Stimulated activated CD4-positive, alpha-beta T cell treated with anti-CD3 and anti-CD28 coated beads, Interleukin-2, amount 100 ng/mL, for 24 hours (primary cell): ENCODE data around the gene NCK2.

Experiments used
- DNase-seq, 2 donors: peaks; one replicate each; pipeline ENCODE4 v3.0.0-alpha.2; 2020

NCK2 gene

DNA sequence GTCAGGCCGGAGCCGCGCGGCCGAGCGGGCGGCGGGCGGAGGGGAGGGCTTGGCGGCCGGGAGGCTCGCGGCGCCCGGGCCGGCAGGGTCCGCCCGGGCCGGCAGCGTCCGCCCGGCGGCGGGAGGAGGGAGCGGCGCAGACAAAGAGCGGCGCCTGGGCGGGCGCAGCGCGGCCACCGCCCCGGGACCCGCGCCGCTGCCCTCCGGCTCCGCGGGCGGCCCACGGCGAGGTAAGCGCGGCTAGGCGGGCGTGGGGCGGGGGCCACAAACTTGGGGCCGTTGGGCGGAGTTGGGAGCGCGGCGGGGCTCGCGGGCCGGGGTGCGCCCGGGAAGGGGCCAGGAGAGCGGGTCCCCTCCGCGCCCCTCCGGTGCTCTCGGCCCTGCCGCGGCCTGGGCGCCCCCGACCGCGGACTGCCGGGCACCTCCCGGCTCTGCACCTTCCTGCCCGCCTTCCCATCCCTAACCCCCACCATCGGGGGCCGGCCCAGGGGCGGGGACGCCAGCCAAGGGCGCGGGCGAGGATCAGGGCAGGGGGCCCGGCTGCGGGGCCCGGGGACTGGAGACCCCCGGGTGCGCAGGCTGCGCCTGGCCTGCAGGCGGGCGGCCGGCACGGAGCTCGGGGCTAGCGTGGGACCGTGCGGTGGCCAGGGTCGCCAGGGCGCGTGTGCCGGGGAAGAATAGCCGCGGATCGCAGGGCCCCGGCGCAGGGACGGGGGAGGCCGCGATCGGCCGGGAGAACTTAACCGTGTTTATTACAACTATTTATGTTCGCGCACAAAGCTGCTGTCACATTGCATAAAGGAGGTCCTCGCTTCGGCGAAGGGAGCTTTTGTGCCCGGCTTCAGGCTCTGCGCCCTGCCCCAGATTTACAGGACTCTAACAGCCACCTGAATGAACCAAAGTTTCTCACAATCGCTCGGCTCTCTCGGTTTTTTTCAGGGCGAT lies at the start of gene NCK2:
NCK2 (plus strand) TSS at position 4 of the 945 bp plus-strand sequence. CDS start 110,152 bp downstream, outside the sequence.
- DNase-seq = peak in 1 of 2 donors; percentile 41

DNA sequence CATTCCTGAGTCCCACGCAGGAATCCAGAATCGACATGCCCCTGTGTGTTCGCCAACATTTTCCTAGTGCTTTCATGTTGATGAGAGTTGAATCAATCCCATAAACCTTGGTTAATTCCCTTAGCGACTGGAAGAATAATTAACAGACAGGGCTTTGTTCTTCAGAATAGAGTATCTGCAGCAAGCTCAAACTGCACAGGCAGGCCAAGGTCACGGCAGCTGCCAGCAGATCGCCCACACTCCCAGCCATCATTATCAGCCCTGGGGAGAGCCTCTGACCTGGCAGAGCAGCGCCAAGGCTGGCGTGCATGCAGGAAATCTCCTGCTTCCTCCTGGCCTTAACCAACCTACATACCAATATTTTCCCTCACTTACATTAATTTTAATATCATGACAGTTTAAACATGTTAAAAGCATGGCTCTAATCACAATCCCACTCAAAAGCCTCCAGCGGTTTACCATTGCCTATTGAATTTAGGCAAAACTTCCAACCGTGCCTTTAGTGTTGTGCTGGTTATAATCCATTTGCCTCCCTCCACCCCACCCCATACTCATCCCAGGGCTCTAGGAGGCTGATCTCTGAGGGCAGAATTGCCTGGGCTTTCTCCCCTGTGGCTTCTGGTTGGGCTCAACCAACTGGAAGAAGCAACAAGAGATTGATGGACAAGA lies 46.8 kb upstream of the NCK2 start:
- no peak for DNase-seq

DNA sequence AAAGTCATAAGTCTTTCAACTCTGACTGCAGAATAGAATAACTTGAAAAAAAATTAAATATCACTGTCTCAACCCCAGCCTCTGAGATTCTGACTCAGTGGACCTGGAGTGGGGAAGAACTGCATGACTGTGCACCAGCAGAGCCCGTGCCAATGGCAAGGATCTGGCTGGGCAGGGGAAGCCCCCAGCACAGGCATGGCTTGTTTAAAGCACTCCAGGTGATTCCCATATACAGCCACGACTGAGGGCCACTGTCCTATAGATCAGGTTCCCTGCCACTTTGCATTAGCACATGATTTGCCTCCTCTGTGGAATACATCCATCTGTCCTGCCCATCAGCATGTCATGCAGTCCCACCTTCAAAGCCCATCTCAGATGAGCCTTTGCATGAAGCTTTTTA lies 45.9 kb upstream of the NCK2 start:
- DNase-seq = no peak

DNA sequence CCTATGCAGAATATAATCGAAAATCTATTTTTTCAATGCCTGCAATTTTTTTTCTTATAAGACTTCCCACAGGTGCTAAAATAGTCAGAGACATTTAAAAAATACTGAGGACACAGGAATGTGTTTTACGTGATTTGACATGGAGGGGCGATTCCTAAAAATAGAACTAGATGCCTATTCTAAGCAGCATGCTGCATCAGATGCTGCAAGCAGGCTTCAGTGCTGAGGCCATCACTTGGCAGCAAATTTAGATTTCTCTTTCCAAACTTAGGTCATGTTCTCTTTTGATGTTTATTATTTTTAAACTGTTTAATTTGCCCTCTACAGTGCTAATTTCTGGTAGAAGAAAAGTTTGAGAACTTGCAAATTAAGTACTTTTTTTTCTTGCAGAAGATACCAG lies 43.7 kb upstream of the NCK2 start:
- DNase-seq = no peak

DNA sequence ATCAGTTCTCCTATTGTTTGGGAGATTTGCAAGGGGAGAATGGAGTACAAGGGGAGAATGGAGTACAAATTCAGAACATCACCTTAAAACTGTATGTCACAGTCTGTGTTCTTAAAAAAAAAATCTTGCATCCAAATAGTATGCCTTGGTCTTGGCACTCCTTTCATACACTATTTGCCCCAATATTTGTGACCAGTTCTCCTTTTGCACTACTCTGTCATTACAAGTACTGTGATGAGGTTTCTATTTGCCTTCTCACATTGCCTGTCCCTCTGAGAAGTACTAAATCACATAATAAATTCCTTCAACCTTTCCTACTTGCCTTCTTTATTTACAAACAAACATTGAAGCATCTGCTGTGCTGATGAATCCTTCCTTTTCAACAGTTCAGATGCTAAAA lies 36.0 kb upstream of the NCK2 start:
- DNase-seq = no peak

GRCh38 chr2:105711394-105711793 lies 33.3 kb upstream of the NCK2 start:
- DNase-seq = no peak

- DNase-seq = no peak
Observed at GRCh38 chr2:105712166-105712915, 32.4 kb upstream of the NCK2 start.

DNA sequence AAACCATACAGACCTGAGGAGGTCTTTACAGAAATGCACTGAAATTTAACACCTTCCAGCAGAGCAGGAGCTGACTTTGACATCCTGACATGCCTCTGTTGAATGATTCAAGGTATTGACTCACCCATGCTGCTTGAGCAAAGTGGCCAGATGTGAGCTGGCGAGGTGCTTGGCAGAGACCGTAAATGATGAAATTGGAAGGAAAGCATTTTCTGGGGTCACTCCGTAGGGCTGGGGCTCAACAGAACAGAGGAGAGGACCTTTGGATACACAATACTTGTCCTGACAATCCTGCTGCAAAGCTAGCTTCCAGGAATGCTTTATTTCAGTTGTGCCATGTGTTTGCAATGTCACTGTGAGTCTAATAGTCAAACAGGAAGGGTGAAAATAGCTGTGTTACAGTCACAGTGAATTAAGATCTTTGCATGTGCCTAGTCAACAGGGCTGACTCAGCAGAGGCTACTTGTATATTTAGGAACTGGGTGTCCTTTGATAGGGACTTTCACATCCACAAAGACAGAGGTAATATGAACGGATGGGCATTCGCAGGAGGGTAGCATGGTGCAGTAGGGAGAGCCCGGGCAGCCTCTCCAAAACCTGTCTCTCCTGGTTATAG lies 31.6 kb upstream of the NCK2 start:
- no peak for DNase-seq

DNA sequence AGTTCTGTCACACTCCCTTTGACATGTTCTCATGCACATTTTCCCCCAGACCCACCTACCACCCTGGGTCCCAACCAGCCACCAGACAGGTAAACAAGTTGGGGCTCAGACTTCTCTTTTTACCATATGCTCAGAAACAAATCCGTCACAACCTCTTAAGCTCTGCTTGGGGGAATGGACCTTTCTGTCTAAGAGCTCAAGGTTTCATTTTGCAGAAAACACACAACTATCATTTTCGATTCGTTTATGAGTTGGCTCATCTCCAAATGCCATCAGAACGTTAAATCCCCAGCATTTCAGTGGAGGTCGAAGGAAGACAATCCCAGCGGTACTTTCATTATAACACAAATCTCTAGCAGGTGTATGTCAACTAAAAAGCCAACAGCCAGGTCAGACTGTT lies 30.6 kb upstream of the NCK2 start:
- no peak for DNase-seq

DNA sequence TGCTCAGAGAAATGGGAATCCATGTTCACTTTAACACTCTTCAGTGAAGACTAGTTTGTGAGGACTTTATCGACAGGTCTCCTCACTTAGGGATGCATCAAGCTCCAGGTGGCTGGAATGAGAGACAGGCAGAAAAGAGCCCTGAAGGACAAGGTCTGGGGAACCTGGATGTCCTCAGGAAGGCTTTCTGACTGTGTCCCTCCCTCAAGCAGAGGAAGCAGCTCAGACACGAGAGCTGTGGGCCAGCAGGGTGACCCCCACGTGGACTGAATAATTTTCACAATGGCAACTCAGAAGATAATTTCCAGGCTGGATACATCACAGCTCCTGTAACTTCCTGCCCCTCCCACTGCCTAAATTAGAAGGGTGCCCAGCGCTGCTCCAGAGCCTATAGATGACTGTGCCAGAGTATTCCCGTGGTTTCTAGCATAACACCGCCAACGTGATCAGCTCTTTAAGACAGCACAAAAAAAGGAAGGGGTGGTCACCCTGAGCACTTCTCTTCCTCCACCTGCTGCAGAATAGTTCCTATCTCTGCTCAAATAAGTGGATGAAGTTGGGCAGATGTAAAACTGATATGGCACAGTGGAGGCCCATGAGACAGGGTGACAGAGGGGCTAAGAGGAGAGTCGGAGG lies 25.7 kb upstream of the NCK2 start:
- no peak for DNase-seq

DNA sequence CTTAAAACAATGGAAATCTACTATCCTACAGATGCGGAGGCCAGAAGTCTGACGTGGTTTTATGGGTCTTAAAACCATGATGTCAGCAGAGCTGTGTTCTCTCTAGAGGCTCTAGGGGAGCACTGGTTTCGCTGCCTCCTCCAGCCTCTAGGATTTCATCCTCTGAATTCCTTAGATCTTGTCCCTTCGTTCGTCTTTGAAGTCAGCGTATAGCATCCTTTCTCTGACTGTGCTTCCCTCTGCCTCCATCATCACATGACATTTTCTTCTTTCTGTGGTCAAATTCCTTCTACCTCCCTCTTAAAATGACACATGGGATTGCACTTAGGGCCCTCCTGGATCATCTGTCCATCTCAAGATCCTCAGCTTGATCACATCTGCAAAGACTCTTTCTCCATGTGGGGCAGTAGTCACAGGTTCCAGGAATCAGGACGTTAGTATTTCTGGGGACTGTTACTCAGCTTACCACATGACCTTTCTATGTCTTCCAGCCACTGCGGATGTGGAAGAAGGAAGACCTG lies 22.7 kb upstream of the NCK2 start:
- no peak for DNase-seq

DNA sequence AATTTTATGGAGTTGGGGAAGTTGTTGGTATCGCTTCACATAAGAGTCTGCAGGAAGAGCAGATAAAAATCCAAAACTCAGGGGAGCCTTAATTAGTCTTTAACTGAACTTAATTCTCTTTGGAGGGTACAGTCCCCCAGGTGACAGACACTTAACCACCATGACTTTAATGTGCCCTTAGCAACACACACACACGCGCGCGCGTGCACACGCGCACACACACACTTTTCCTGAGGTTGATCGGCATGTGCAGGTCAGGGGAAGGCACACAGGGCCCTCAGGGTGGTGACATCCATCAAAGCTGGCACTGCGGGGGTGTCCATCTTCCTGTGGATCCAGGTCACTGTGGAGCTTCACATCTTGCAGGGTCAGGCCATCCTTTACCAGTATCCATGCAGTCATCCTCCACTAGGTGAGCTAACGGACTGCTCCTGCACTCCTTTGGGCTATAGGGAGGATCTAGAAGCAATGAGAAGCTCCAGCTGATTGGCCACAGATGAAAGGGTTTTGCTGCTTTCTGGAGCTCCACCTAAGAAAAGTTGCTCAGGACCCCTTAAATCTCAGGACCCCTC lies 21.9 kb upstream of the NCK2 start:
- no peak for DNase-seq

GRCh38 chr2:105723431-105723830 lies 21.3 kb upstream of the NCK2 start:
- DNase-seq = no peak

DNA sequence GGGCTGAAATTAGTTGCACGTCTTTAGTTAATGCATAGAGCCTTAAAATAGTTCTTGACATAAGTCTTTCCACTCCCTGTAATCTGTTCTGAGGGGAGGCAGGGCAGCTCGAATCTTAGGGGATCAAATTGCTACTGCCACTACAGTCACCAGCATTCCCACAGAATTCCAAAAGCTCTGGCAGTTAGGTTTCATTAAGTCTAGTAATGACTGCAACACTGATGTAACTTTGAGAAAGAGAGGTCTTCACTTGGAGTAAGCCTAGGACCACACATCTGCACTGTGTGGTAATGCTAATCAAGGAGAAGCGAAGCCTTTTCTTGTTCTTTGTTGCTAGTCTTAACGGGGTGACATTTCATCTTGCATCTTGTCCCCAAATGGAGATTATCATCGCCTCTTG lies 19.3 kb upstream of the NCK2 start:
- no peak for DNase-seq

- no peak for DNase-seq
Observed at GRCh38 chr2:105730170-105730569, 14.5 kb upstream of the NCK2 start.

GRCh38 chr2:105731511-105731910 lies 13.2 kb upstream of the NCK2 start:
- no peak for DNase-seq

- DNase-seq = no peak
Observed at GRCh38 chr2:105732101-105732500, 12.6 kb upstream of the NCK2 start.

GRCh38 chr2:105732955-105733607 lies 11.6 kb upstream of the NCK2 start:
- no peak for DNase-seq

DNA sequence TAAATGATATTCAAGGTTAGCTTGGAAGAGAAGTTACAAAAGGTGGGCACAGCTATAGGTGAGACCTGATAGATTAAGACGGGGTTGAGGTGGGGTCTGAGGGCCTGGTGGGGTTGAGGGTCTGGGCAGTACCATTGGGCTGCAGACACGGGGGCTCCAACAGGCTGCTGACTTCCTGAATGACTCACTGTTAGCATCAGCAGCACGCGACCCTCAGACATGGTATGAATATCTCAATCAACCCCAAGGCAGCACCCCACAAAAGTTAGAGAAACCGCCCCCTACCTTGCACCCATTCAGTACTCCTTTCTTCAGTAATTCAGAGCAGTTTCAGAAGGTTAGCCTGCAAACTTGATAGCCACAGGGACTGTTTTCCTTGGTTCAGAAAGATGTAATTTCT lies 10.8 kb upstream of the NCK2 start:
- DNase-seq = no peak

DNA sequence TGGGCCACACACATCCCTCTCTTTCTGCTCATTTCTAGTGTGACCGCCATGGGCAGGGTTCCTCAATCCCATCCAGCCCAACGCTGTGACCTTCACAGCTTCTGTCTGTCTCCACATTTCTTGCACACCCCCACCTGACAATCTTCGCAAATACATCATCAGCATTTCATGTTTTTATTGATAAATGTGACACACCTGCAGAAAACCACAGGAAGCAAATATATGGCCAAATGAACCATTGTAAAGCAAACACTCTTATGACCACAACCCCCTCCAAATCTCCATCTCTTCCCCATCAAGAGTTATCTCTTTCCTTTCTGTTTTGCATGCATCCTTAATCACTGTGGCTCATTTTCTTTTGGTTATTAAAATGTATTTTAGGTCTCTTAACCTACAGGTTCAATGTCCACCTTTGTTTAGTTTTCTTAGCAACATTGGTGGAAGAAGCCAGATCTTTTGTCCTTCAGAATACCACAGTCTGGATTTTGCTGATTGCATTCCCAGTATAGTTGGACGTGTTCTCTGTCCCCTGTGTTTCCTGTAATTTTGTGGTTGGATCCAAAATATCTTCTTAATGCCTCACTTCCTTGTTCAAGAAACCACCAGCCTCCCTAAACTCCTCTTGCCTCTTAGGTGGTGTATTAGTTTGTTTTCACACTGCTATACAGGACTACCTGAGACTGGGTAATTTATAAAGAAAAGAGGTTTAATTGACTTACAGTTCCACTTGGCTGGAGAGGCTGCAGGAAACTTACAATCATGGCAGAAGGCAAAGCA lies 9.8 kb upstream of the NCK2 start:
- no peak for DNase-seq

DNA sequence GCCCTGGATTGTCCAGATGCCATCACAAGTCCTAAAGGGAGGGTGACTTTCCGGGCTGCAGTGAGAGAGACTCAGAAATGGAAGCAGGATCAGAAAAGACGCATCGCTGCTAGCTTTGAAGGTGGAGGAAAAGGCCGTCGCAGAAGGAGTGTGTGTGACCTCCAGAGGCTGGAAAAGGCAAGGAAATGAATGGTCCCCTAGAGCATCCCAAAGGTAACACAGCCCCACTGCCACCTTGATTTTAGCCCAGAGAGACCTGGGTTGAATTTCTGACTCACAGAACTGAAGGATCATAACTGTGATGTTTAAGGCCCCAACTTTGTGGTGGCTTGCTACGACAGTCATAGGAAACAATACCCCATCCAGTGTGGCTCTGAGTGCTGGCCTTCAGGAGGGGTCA lies 8.6 kb upstream of the NCK2 start:
- no peak for DNase-seq
